SU-DHL-6 (cell line): ENCODE results near the gene SPINK9.

Experiments
- CTCF ChIP-seq: fragments of 200-600 bp; sonication (generic); IDR thresholded peaks from one replicate; pipeline ENCODE4 v1.5.1; 2017; ENCODE audit warnings: antibody characterized with exemption, mild to moderate bottlenecking, low read length, moderate library complexity; ENCODE audit not compliant: insufficient read depth, poor library complexity, severe bottlenecking
- EZH2phosphoT487 ChIP-seq: fragments of 200-600 bp; sonication (generic), shearing (Covaris generic); conservative IDR thresholded peaks from 2 replicates; pipeline ENCODE4 v1.6.1; 2018; ENCODE audit warnings: mild to moderate bottlenecking, antibody characterized with exemption, low read length, moderate library complexity, mixed read lengths

GRCh38 chr5:148386041-148386440 lies 50.7 kb downstream of the SPINK9 start:
- TF ChIP-seq CTCF (no peak), EZH2phosphoT487 (no peak)
